ENCODE results near the gene NFE2L3.
"Not testable (repeated sequence)": the region's sequence is repeated elsewhere in the genome, so short reads cannot be mapped to it uniquely, and the experiment has no call there.

Gene NFE2L3

GRCh38 chr7:26135551-26135950 is 16.4 kb upstream of the NFE2L3 start:
- DNase-seq (no peak), ATAC-seq (replicated peaks) (no peak)
- Mint-ChIP-seq H3K4me3 (no peak overlapping the region), H3K4me1 (no peaks in the 10 kb centered on the region), H3K36me3 (peaks cover 0 to 5% of the 10 kb centered on the region in 2 donors), H3K27ac (no peak overlapping the region), H3K27me3 (peaks cover 24 to 25% of the 10 kb centered on the region in 2 donors), H3K9me3 (no peaks in the 10 kb centered on the region)

- Mint-ChIP-seq H3K9me3 (no peaks in the 10 kb centered on the region), H3K27ac (no peak overlapping the region), H3K27me3 (peaks cover 18 to 19% of the 10 kb centered on the region in 2 donors), H3K4me1 (no peaks in the 10 kb centered on the region), H3K36me3 (peaks cover 0 to 5% of the 10 kb centered on the region in 2 donors), H3K4me3 (no peak overlapping the region)
- DNase-seq (no peak), ATAC-seq (replicated peaks) (no peak)
Observed at GRCh38 chr7:26136831-26137230, 15.2 kb upstream of the NFE2L3 start.

- DNase-seq, result no peak
- no peaks in the 10 kb centered on the region for H3K36me3 Mint-ChIP-seq
Observed at GRCh38 chr7:26140380-26140779, 11.6 kb upstream of the NFE2L3 start.

GRCh38 chr7:26141077-26141476 is 10.9 kb upstream of the NFE2L3 start:
- Mint-ChIP-seq H3K27ac (no peak overlapping the region), H3K4me3 (no peak overlapping the region), H3K9me3 (no peaks in the 10 kb centered on the region), H3K4me1 (no peaks in the 10 kb centered on the region), H3K27me3 (peaks cover 21 to 25% of the 10 kb centered on the region in 2 donors), H3K36me3 (no peaks in the 10 kb centered on the region)
- ATAC-seq (replicated peaks), result no peak
- DNase-seq, result no peak

More at GRCh38 chr7:26140380-26140779, 11.6 kb upstream of the NFE2L3 start:
- H3K9me3 Mint-ChIP-seq, result no peaks in the 10 kb centered on the region
- H3K4me1 Mint-ChIP-seq, result no peaks in the 10 kb centered on the region
- peaks cover 21 to 25% of the 10 kb centered on the region in 2 donors for H3K27me3 Mint-ChIP-seq
- no peak overlapping the region for H3K27ac Mint-ChIP-seq
- no peak overlapping the region for H3K4me3 Mint-ChIP-seq
- ATAC-seq (replicated peaks), result no peak

GRCh38 chr7:26143298-26144048 is 8.5 kb upstream of the NFE2L3 start:
- DNase-seq, result no peak

DNA sequence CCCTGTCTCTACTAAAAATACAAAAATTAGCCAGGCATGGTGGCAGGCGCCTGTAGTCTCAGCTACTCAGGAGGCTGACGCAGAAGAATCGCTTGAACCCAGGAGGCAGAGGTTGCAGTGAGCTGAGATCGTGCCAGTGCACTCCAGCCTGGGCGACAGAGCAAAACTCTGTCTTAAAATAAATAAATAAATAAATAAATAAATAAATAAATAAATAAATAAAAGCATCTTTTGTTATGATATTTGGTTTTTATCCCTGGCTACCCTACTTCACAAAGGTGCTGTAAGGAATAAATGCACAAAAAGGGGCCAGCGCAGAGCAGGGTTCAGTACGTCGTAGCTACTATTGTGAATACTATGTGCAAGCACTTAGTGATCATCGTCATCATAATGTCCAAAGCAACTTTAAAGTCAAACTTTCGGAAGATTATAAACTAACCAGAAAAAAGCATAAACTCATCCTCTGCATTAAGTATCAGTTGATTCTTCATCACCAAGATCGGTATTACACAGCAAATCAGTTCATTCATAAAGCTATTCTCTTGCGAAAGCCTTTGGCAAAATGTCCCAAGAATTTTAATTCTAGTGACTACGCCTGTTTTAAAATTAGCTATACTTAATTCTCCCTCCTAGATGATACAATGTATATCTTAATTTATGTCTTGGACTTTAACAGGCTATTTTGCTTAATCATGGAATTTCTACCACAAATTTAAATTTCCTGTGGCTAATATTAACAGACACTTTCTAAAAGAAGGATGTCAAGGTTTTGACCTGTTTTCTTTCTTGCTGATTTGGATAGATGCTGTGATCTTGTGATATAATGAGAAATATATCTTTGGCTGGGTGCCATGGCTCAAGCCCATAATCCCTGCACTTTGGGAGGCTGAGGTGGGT is 7.6 kb upstream of the NFE2L3 start:
- no peak for DNase-seq
- Mint-ChIP-seq H3K27ac (no peak overlapping the region), H3K9me3 (no peaks in the 10 kb centered on the region), H3K4me3 (no peak overlapping the region), H3K36me3 (no peaks in the 10 kb centered on the region), H3K4me1 (no peaks in the 10 kb centered on the region), H3K27me3 (peaks cover 17 to 20% of the 10 kb centered on the region in 2 donors)
- ATAC-seq (replicated peaks), result no peak

More at GRCh38 chr7:26143298-26144048, 8.5 kb upstream of the NFE2L3 start:
- no peaks in the 10 kb centered on the region for H3K4me1 Mint-ChIP-seq
- no peak overlapping the region for H3K27ac Mint-ChIP-seq
- H3K9me3 Mint-ChIP-seq, result no peaks in the 10 kb centered on the region
- no peak for ATAC-seq (replicated peaks)
- peaks cover 17 to 20% of the 10 kb centered on the region in 2 donors for H3K27me3 Mint-ChIP-seq
- H3K36me3 Mint-ChIP-seq, result no peaks in the 10 kb centered on the region
- no peak overlapping the region for H3K4me3 Mint-ChIP-seq

DNA sequence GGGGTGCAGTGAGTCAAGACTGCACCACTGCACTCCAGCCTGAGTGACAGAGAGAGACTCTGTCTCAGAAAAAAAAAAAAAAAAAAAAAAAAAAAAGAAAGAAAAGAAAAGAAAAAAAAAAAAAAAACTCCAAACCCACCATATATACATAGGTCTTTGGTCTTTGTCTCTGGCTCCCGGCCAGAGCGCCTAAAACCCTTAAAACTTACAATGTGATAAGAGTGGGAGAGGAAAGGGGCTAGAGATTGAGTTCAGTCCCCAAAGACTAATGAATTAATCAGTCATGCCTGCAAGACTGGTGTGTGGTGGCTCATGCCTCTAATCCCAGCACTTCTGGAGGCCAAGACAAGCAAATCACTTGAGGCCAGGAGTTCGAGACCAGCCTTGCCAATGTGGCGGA is 6.8 kb upstream of the NFE2L3 start:
- no peak for DNase-seq
- H3K36me3 Mint-ChIP-seq, result no peaks in the 10 kb centered on the region
- H3K4me1 Mint-ChIP-seq, result no peaks in the 10 kb centered on the region
- no peak overlapping the region for H3K27ac Mint-ChIP-seq
- H3K27me3 Mint-ChIP-seq, result peaks cover 17 to 20% of the 10 kb centered on the region in 2 donors
- ATAC-seq (replicated peaks), result no peak
- no peak overlapping the region for H3K4me3 Mint-ChIP-seq
- H3K9me3 Mint-ChIP-seq, result no peaks in the 10 kb centered on the region

GRCh38 chr7:26147030-26147429 is 5.0 kb upstream of the NFE2L3 start:
- Mint-ChIP-seq H3K4me1 (peaks cover 12% of the 10 kb centered on the region in 2 donors), H3K27me3 (peaks cover 17 to 25% of the 10 kb centered on the region in 2 donors), H3K9me3 (no peaks in the 10 kb centered on the region), H3K36me3 (no peaks in the 10 kb centered on the region), H3K27ac (no peak overlapping the region), H3K4me3 (no peak overlapping the region)
- no peak for ATAC-seq (replicated peaks)
- DNase-seq, result no peak

- Mint-ChIP-seq H3K4me1 (peaks cover 12 to 13% of the 10 kb centered on the region in 2 donors), H3K27ac (peak overlapping the region; percentile 73), H3K27me3 (peaks cover 17 to 25% of the 10 kb centered on the region in 2 donors)
- not testable (repeated sequence) for H3K4me3 Mint-ChIP-seq; H3K9me3 Mint-ChIP-seq; ATAC-seq (replicated peaks); DNase-seq; H3K36me3 Mint-ChIP-seq
Observed at GRCh38 chr7:26147646-26148306, 4.2 kb upstream of the NFE2L3 start.

- not testable (repeated sequence) for H3K4me3 Mint-ChIP-seq; H3K9me3 Mint-ChIP-seq; ATAC-seq (replicated peaks); DNase-seq; H3K27ac Mint-ChIP-seq; H3K36me3 Mint-ChIP-seq
- Mint-ChIP-seq H3K27me3 (peaks cover 14 to 22% of the 10 kb centered on the region in 2 donors), H3K4me1 (peaks cover 15 to 18% of the 10 kb centered on the region in 2 donors)
Observed at GRCh38 chr7:26148307-26148700, 3.7 kb upstream of the NFE2L3 start.

- peaks cover 6 to 11% of the 10 kb centered on the region in 2 donors for H3K27me3 Mint-ChIP-seq
- H3K4me1 Mint-ChIP-seq, result peaks cover 27 to 30% of the 10 kb centered on the region in 2 donors
- DNase-seq, result no peak
- H3K4me3 Mint-ChIP-seq, result no peak overlapping the region
- no peaks in the 10 kb centered on the region for H3K36me3 Mint-ChIP-seq
- ATAC-seq (replicated peaks), result no peak
- no peaks in the 10 kb centered on the region for H3K9me3 Mint-ChIP-seq
- no peak overlapping the region for H3K27ac Mint-ChIP-seq
Observed at GRCh38 chr7:26149391-26149977, 2.5 kb upstream of the NFE2L3 start.

DNA sequence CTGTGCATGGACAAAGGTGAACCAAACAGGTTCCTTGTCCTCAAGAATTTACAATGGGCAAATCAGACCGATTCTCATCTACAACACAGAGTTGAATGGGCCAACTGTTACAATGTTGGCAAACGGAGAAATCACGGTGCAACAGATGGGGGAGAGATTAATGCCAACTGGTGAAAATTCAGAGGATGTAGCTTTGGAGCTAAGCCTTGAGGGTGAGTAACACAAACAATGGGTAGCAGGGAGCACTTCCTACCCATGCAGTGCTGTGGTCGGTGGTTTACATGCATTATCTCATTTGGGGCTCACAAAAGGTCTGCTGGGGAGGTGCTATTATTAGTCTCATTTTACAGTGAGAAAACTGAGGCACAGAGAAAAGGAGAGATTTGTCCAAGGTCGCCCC is 902 bp upstream of the NFE2L3 start:
- H3K4me3 Mint-ChIP-seq, result peak overlapping the region; percentile 93 to 96
- peaks cover 0 to 5% of the 10 kb centered on the region in 2 donors for H3K27me3 Mint-ChIP-seq
- no peak for DNase-seq
- peaks cover 36 to 42% of the 10 kb centered on the region in 2 donors for H3K4me1 Mint-ChIP-seq
- no peaks in the 10 kb centered on the region for H3K36me3 Mint-ChIP-seq
- H3K9me3 Mint-ChIP-seq, result no peaks in the 10 kb centered on the region
- H3K27ac Mint-ChIP-seq, result peak overlapping the region; percentile 72
- ATAC-seq (replicated peaks), result no peak

DNA sequence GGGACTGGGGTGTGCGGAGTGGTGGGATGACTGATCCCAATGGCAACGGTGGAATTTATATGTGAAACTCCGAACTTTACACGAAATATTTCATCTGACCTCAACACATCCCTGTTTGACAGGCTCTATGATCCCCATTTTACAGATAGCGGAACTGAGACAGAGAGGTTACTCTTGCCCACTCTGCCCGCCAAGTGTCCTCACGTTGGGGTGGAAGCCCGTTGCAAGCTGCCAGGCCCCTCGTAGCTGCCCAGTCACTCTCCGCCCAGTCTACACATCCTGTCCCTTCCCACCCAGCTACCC is 397 bp upstream of the NFE2L3 start:
- H3K9me3 Mint-ChIP-seq, result no peaks in the 10 kb centered on the region
- H3K27me3 Mint-ChIP-seq, result peaks cover 0 to 5% of the 10 kb centered on the region in 2 donors
- H3K27ac Mint-ChIP-seq, result peak overlapping the region; percentile 93
- H3K4me1 Mint-ChIP-seq, result peaks cover 38 to 47% of the 10 kb centered on the region in 2 donors
- H3K36me3 Mint-ChIP-seq, result no peaks in the 10 kb centered on the region
- H3K4me3 Mint-ChIP-seq, result peak overlapping the region; percentile 93 to 96
- ATAC-seq (replicated peaks) (no peak), DNase-seq (no peak)

- ATAC-seq (replicated peaks), result peak; percentile 23 to 31
Observed at GRCh38 chr7:26152782-26153240, 813 bp downstream of the NFE2L3 start.

More at GRCh38 chr7:26152782-26153240, 813 bp downstream of the NFE2L3 start:
- not testable (repeated sequence) for H3K36me3 Mint-ChIP-seq, H3K9me3 Mint-ChIP-seq, H3K27me3 Mint-ChIP-seq
- Mint-ChIP-seq H3K4me1 (peaks cover 41 to 56% of the 10 kb centered on the region in 2 donors), H3K4me3 (peak overlapping the region; percentile 89 to 93), H3K27ac (peak overlapping the region; percentile 53)
- DNase-seq, result peak; percentile 15
